ENCODE measurements around the gene TBX3. TPM values are rescaled to one million over a fixed set of nuclear protein-coding genes. Genes with fewer than 3 reads are reported as not detected.
A peak's percentile ranks its signal among the peaks of the same experiment; 100 is the strongest.
"Not testable (repeated sequence)": the region's sequence is repeated elsewhere in the genome, so short reads cannot be mapped to it uniquely, and the experiment has no call there.

Gene TBX3
- not detected for polyA plus RNA-seq

- Mint-ChIP-seq H3K9me3 (peaks cover 0 to 6% (median 0%) of the 10 kb centered on the region in 3 donors), H3K27ac (peak within 1 kb of the TSS in 1 of 3 donors; percentile 7)
Observed at GRCh38 chr12:114684098-114684869, at the start of gene TBX3. Gene TBX3 (minus strand): TSS chr12:114684175. CDS start chr12:114683200, 975 bp downstream.

GRCh38 chr12:114732426-114733030, 48.6 kb upstream of the TBX3 start:
- no peak overlapping the region for H3K4me3 Mint-ChIP-seq
- peaks cover 0 to 2% (median 0%) of the 10 kb centered on the region in 3 donors for H3K9me3 Mint-ChIP-seq
- H3K27ac Mint-ChIP-seq = no peak overlapping the region
- H3K27me3 Mint-ChIP-seq = peaks cover 25% of the 10 kb centered on the region
- H3K4me1 Mint-ChIP-seq = no peaks in the 10 kb centered on the region
- H3K36me3 Mint-ChIP-seq = no peaks in the 10 kb centered on the region

More at GRCh38 chr12:114684098-114684869, at the start of gene TBX3:
- Mint-ChIP-seq H3K27me3 (peaks cover 85% of the 10 kb centered on the region), H3K4me1 (peaks cover 1 to 12% (median 6%) of the 10 kb centered on the region in 3 donors), H3K4me3 (peak within 1 kb of the TSS in 3 of 4 donors; percentile 70 to 80 (median 76)), H3K36me3 (peaks cover 5% of the 10 kb centered on the region)

DNA sequence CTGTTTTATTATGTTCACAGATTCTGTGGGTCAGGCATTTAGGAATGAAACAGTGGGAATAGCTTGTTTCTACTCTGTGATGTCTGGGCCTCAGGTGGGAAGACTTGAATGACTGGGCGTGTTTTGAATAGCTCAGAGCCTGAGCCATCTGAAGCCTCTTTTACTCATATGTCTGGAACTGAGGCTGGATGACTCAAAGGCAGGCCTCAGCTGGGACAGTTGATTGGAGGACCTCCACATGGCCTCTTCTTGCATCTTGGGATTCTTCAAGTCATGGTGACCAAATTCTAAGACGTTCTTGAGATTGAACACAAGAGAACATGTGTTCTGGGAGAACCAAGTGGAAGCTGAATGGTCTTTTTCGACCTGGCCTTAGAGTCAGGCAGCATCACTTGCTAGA, 45.8 kb upstream of the TBX3 start:
- Mint-ChIP-seq H3K36me3 (no peaks in the 10 kb centered on the region), H3K4me3 (no peak overlapping the region), H3K27me3 (peaks cover 8% of the 10 kb centered on the region), H3K27ac (no peak overlapping the region), H3K9me3 (peaks cover 0 to 2% (median 0%) of the 10 kb centered on the region in 3 donors), H3K4me1 (no peaks in the 10 kb centered on the region)

DNA sequence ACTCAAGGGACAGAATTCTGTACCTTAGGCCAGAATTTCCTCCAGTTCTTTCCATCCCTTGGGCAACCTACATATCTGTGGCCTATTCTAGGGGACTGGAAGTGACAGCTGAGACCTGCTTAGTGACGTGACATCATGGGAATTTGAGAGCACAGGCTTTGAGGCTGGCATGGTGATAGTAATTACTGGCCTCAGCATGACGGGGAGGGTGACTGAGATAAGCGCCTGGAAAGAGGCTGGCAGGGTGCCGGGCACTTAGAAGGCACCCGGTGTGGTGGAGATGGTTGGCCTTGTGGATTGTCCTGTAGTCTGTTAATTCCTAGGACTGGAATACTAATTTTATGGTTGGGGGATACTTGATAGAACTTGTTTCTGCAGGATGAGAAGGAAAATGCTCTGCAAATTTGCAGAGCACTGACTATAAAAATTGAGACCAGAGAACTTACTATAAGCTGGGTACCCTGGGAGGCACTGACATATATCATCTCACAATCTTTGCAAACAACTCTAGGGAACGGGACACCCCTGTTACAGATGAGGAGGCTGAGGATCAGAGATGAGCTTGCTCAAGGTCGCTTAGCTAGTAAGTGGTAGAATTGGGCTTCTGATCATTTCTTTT, 42.2 kb upstream of the TBX3 start:
- Mint-ChIP-seq H3K9me3 (peaks cover 0 to 2% (median 0%) of the 10 kb centered on the region in 3 donors), H3K4me3 (peak overlapping the region in 1 of 4 donors; percentile 1), H3K4me1 (no peaks in the 10 kb centered on the region), H3K27ac (no peak overlapping the region), H3K36me3 (no peaks in the 10 kb centered on the region), H3K27me3 (no peaks in the 10 kb centered on the region)

GRCh38 chr12:114722176-114722575, 38.2 kb upstream of the TBX3 start:
- not testable (repeated sequence) for H3K4me1 Mint-ChIP-seq, H3K36me3 Mint-ChIP-seq, H3K27me3 Mint-ChIP-seq, H3K9me3 Mint-ChIP-seq, H3K27ac Mint-ChIP-seq, H3K4me3 Mint-ChIP-seq

GRCh38 chr12:114721266-114721665, 37.3 kb upstream of the TBX3 start:
- H3K4me1 Mint-ChIP-seq = no peaks in the 10 kb centered on the region
- H3K4me3 Mint-ChIP-seq = no peak overlapping the region
- peaks cover 4% of the 10 kb centered on the region for H3K27me3 Mint-ChIP-seq

GRCh38 chr12:114713466-114714215, 29.7 kb upstream of the TBX3 start:
- peaks cover 9% of the 10 kb centered on the region for H3K27me3 Mint-ChIP-seq
- no peaks in the 10 kb centered on the region for H3K4me1 Mint-ChIP-seq
- H3K9me3 Mint-ChIP-seq = peaks cover 0 to 5% (median 2%) of the 10 kb centered on the region in 3 donors
- no peaks in the 10 kb centered on the region for H3K36me3 Mint-ChIP-seq
- no peak overlapping the region for H3K27ac Mint-ChIP-seq
- H3K4me3 Mint-ChIP-seq = no peak overlapping the region

More at GRCh38 chr12:114721266-114721665, 37.3 kb upstream of the TBX3 start:
- H3K9me3 Mint-ChIP-seq = peaks cover 0 to 4% (median 2%) of the 10 kb centered on the region in 3 donors
- H3K36me3 Mint-ChIP-seq = no peaks in the 10 kb centered on the region
- H3K27ac Mint-ChIP-seq = no peak overlapping the region

GRCh38 chr12:114711689-114712152, 27.7 kb upstream of the TBX3 start:
- H3K4me3 Mint-ChIP-seq = no peak overlapping the region
- peaks cover 0 to 3% (median 2%) of the 10 kb centered on the region in 3 donors for H3K9me3 Mint-ChIP-seq
- no peak overlapping the region for H3K27ac Mint-ChIP-seq
- peaks cover 7% of the 10 kb centered on the region for H3K27me3 Mint-ChIP-seq
- H3K4me1 Mint-ChIP-seq = no peaks in the 10 kb centered on the region
- peaks cover 2% of the 10 kb centered on the region for H3K36me3 Mint-ChIP-seq

- Mint-ChIP-seq H3K9me3 (peaks cover 0 to 4% (median 2%) of the 10 kb centered on the region in 3 donors), H3K36me3 (peaks cover 2% of the 10 kb centered on the region), H3K4me1 (peaks cover 0 to 2% (median 0%) of the 10 kb centered on the region in 3 donors), H3K4me3 (no peak overlapping the region), H3K27me3 (peaks cover 7% of the 10 kb centered on the region), H3K27ac (no peak overlapping the region)
Observed at GRCh38 chr12:114710151-114710550, 26.2 kb upstream of the TBX3 start.

DNA sequence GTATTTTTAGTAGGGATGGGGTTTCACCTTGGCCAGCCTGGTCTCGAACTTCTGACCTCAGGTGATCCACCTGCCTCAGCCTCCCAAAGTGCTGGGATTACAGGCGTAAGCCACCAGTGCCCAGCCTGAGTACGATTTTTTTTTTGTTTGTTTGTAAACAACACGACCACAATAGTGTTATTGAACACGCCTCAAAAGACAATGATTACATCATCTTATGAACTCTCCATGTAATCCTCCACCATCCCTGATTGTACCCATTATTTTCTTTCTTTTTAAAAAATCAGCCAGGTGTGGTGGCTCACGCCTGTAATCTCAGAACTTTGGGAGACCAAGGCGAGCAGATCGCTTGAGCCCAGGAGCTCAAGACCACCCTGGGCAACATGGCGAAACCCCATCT, 25.1 kb upstream of the TBX3 start:
- Mint-ChIP-seq H3K27ac (no peak overlapping the region), H3K36me3 (peaks cover 2% of the 10 kb centered on the region), H3K4me3 (no peak overlapping the region), H3K4me1 (peaks cover 0 to 2% (median 0%) of the 10 kb centered on the region in 3 donors), H3K27me3 (peaks cover 8% of the 10 kb centered on the region), H3K9me3 (peaks cover 0 to 2% (median 0%) of the 10 kb centered on the region in 3 donors)

- H3K36me3 Mint-ChIP-seq, H3K9me3 Mint-ChIP-seq, H3K27me3 Mint-ChIP-seq: not testable (repeated sequence)
Observed at GRCh38 chr12:114708598-114708997, 24.6 kb upstream of the TBX3 start.

GRCh38 chr12:114704096-114704495, 20.1 kb upstream of the TBX3 start:
- H3K4me1 Mint-ChIP-seq = peaks cover 0 to 2% (median 0%) of the 10 kb centered on the region in 3 donors
- peaks cover 4% of the 10 kb centered on the region for H3K36me3 Mint-ChIP-seq
- no peak overlapping the region for H3K27ac Mint-ChIP-seq
- peaks cover 30% of the 10 kb centered on the region for H3K27me3 Mint-ChIP-seq
- H3K4me3 Mint-ChIP-seq = no peak overlapping the region
- H3K9me3 Mint-ChIP-seq = peaks cover 0 to 2% (median 2%) of the 10 kb centered on the region in 3 donors

More at GRCh38 chr12:114708598-114708997, 24.6 kb upstream of the TBX3 start:
- H3K27ac Mint-ChIP-seq, H3K4me1 Mint-ChIP-seq, H3K4me3 Mint-ChIP-seq: not testable (repeated sequence)

DNA sequence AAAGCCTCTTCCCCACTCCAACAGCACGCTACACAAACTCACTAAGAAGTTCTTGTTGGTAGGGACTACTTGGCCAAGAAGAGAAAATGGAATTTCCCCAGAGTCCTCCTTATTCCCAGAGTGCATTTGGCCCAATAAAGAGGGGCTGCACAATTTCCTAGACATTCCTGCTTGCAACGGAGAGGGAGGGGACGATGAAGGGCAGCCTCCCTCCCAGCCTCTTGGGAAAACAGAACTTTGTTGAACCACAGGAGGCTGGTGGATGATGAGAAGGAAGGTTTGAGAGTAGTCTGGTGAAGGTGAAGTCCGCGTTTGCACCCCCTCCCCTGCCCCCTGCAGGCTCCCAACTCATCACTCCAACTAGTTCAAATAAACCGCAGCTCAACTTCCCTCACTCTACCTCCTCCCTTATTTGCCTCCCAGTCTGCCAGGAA, 19.1 kb upstream of the TBX3 start:
- Mint-ChIP-seq H3K9me3 (peaks cover 0 to 2% (median 2%) of the 10 kb centered on the region in 3 donors), H3K4me1 (peaks cover 0 to 2% (median 0%) of the 10 kb centered on the region in 3 donors), H3K27ac (no peak overlapping the region), H3K36me3 (peaks cover 4% of the 10 kb centered on the region), H3K27me3 (peaks cover 34% of the 10 kb centered on the region), H3K4me3 (no peak overlapping the region)

- Mint-ChIP-seq H3K36me3 (peaks cover 4% of the 10 kb centered on the region), H3K4me1 (peaks cover 0 to 2% (median 0%) of the 10 kb centered on the region in 3 donors), H3K27ac (no peak overlapping the region), H3K9me3 (peaks cover 0 to 2% (median 2%) of the 10 kb centered on the region in 3 donors), H3K4me3 (no peak overlapping the region), H3K27me3 (peaks cover 38% of the 10 kb centered on the region)
Observed at GRCh38 chr12:114702462-114702861, 18.5 kb upstream of the TBX3 start.
